Kidney (tissue), 14 donors: ENCODE results near the gene NFAM1. TPM values are rescaled to one million over a fixed set of nuclear protein-coding genes. Genes with fewer than 3 reads are reported as not detected.

Experiments
- DNase-seq, 5 donors: peaks; one replicate each; pipeline ENCODE4 v3.0.0-alpha.2; 2013 to 2020
- FAIRE-seq: peaks from 2 replicates; lab custom pipeline; 2012; peaks lifted over from hg19 to GRCh38; lab: Jason Lieb, UNC
- H3K27ac ChIP-seq, 2 donors: one replicate each; pipeline ENCODE4 v1.7.0; 2013; ENCODE audit warnings: low read depth in 2 of 2, low read length in 2 of 2, inconsistent platforms in 1 of 2
- H3K27me3 ChIP-seq: one replicate; pipeline ENCODE4 v1.7.1; 2013; ENCODE audit warnings: low read length, inconsistent platforms; ENCODE audit not compliant: control insufficient read depth, insufficient read depth
- H3K36me3 ChIP-seq, 3 donors: one replicate each; pipeline versions ENCODE4 v1.7.0 to v1.7.1; 2013; ENCODE audit warnings: low read length in 3 of 3, control low read depth in 1 of 3, inconsistent platforms in 1 of 3; ENCODE audit not compliant: insufficient read depth in 3 of 3, control insufficient read depth in 2 of 3
- H3K4me1 ChIP-seq, 3 donors: one replicate each; pipeline versions ENCODE4 v1.7.0 to v1.7.1; 2013; ENCODE audit warnings: low read length in 3 of 3, inconsistent platforms in 1 of 3, low read depth in 1 of 3; ENCODE audit not compliant: control insufficient read depth in 2 of 3, insufficient read depth in 2 of 3
- H3K4me3 ChIP-seq, 3 donors: one replicate each; pipeline versions ENCODE4 v1.7.0 to v1.8.1; 2013; ENCODE audit warnings: low read length in 3 of 3, control low read depth in 1 of 3, inconsistent platforms in 1 of 3
- H3K9ac ChIP-seq, 3 donors: one replicate each; pipeline versions ENCODE4 v1.7.0 to v1.7.1; 2013; ENCODE audit warnings: low read length in 3 of 3, control low read depth in 1 of 3, inconsistent platforms in 1 of 3
- H3K9me3 ChIP-seq, 3 donors: one replicate each; pipeline versions ENCODE4 v1.7.0 to v1.7.1; 2013; ENCODE audit warnings: low read length in 3 of 3, control low read depth in 1 of 3, inconsistent platforms in 1 of 3; ENCODE audit not compliant: control insufficient read depth in 2 of 3, insufficient read depth in 1 of 3
- intact Hi-C: fragments of 100-400 bp; cut with DNase I; formaldehyde crosslinking; loops from one replicate; pipeline ENCODE4 v1.11.1; 2022
- polyA plus RNA-seq: library from polyadenylated mRNA; stranded (reverse); fragments of 350-450 nt; fragmentation: Illumina TruSeq; extraction: RNeasy Lipid Tissue Mini Kit (QIAGEN cat#74804); gene quantifications from one replicate; pipeline ENCODE4 v1.2.3, GENCODE V29; 2014; ENCODE audit warnings: low read depth, low replicate concordance; ENCODE audit not compliant: insufficient read depth
- total RNA-seq: library from RNA; stranded (reverse); fragmentation: NEBNext Ultra II Directional; extraction: Animal tissue kit (Norgen Biotek cat#: 25700); gene quantifications from one replicate; pipeline ENCODE4 v1.2.1, GENCODE V29; 2021
- TF ChIP-seq, protein P1 (sequence below): IDR thresholded peaks from 3 replicates; pipeline ENCODE4 v1.5.1; 2012; ENCODE audit warnings: mild to moderate bottlenecking, moderate library complexity, borderline replicate concordance; ENCODE audit not compliant: insufficient read depth; ENCODE audit errors: extremely low read depth
- donor health status: control.
- donor health status: control.
- donor health status: control.
- donor health status: control.
- donor health status: control.
- donor health status: DM: yes; HTN: yes; CAD: no.
- donor health status: Normal renal cell carcinoma (clear cell type).

NFAM1 gene
- total and polyA plus RNA-seq, 2 donors from 2014 or later = 0.60 to 7.9 TPM

DNA sequence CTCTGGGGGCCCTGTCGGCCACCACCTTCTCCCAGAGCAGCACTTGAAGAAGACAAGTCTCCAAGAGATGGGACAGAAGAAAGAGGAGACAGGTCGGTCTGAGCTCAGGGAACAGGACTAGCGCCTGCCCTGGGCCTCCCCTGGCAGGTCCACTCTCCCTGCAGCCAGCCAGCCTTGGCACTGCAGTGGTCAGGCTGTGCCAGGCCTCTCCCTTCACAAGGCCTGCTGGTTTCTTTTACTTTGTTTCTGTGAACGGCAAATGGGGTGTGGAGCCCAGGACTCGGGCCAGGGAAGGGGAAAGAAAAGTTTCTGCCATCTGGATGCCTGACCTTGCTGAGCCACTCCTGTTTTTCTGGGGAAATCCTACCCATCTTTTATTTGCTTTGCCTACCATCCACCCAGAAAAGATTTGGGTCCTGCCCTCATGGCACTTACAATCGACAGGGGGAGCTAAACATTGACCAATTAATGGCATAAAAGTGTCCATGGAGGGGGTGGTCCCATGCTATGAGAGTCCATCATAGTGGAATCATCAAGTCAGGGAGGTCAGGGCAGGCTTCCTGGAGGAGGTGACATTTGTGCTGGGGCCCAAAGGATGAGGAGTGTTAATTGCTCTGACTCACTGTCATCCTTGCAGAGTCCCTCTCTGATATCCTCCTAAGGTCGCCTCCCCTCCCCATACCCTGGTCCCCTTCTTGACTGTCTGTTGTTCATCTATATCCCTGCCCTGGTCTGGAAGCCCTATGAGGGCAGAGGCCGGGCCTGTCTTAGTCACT, 65.2 kb downstream of the NFAM1 start:
- TF ChIP-seq, protein P1, sequence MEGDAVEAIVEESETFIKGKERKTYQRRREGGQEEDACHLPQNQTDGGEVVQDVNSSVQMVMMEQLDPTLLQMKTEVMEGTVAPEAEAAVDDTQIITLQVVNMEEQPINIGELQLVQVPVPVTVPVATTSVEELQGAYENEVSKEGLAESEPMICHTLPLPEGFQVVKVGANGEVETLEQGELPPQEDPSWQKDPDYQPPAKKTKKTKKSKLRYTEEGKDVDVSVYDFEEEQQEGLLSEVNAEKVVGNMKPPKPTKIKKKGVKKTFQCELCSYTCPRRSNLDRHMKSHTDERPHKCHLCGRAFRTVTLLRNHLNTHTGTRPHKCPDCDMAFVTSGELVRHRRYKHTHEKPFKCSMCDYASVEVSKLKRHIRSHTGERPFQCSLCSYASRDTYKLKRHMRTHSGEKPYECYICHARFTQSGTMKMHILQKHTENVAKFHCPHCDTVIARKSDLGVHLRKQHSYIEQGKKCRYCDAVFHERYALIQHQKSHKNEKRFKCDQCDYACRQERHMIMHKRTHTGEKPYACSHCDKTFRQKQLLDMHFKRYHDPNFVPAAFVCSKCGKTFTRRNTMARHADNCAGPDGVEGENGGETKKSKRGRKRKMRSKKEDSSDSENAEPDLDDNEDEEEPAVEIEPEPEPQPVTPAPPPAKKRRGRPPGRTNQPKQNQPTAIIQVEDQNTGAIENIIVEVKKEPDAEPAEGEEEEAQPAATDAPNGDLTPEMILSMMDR = no peak
- Histone ChIP-seq H3K27ac (no peak overlapping the region), H3K4me3 (peak overlapping the region in 1 of 3 donors; percentile 62), H3K27me3 (no peaks in the 10 kb centered on the region), H3K9me3 (no peaks in the 10 kb centered on the region), H3K4me1 (peaks cover 2 to 11% (median 10%) of the 10 kb centered on the region in 3 donors), H3K9ac (no peak overlapping the region), H3K36me3 (no peaks in the 10 kb centered on the region)
- DNase-seq (no peak), FAIRE-seq (no peak)
- intact Hi-C loops = no loop called here

DNA sequence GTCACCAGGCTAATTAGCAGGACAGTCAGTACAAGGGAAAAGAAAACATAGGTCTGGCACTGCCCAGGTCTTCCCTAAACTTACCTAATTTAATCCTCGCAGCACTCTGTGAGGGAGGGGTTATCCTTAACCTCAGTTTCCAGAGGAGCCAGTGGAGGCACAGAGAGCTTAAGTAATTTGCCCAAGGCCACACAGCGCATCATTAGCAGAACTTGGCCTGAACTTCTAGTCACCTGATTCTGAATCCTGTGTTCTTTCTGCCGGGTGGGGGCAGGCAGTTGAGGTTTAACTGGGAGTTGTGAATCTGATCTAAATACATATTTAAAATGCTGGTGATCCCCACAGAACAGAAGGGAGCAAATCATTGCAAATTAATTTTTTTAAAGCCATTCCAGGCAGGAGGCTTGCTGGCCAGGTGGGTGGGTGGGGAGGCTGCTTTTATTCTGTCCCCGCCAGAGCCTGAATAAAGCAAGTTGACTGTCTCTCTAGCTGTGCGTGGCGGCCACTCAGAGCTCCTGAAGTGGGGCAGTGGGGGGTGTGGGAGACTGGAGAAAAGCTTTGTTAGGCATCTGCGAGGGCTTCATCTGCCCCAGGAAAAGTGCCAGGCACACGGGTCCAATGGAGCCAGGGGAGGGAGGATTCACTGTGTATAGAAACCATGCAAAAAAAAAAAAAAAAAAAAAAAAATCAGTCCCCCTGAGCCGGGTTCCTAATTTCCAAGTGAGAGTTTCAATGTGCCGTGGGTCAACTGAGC, 66.1 kb downstream of the NFAM1 start:
- TF ChIP-seq, protein P1 = no peak
- FAIRE-seq (no peak), DNase-seq (no peak)
- Histone ChIP-seq H3K4me1 (peaks cover 2 to 11% (median 10%) of the 10 kb centered on the region in 3 donors), H3K4me3 (no peak overlapping the region), H3K9me3 (no peaks in the 10 kb centered on the region), H3K9ac (no peak overlapping the region), H3K27ac (no peak overlapping the region), H3K27me3 (no peaks in the 10 kb centered on the region), H3K36me3 (no peaks in the 10 kb centered on the region)
- intact Hi-C loops = no loop called here

DNA sequence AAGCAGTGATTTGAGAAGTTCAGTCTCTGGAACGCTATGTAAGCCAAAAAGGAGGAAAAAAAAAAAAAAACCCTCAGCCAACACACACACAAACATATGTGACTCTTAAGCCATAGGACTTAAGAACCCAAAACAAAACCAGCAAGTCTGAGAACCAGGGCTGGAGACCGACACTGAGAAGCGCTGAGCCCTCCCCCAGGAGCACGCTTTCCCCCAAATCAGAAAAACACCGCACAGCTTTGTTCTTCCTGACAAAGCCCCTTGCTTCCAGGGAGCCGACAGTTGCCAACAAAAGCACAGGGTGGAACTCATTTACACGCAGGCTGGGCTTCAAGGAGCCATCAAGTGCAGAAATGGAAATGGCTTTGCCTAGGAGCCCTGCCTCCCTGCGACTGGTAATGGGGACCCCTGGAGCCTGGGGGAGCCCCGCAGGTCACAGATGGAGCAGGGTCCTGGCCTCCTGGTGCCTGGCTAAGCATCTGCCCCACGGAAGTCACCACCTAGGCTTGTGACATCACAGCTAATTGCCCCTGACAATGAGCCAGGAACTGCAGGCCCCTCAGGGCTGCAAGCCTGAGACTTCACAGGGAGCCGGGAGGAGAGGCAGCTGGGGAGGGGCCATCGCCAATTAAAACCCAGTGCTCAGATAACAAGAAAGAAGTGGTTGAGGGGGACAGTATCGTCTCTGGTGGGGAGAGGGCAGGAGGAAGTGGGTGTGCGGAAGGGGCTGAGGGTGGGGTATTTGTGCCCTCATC, 66.9 kb downstream of the NFAM1 start:
- peaks cover 2 to 11% (median 10%) of the 10 kb centered on the region in 3 donors for H3K4me1 ChIP-seq
- H3K36me3 ChIP-seq = no peaks in the 10 kb centered on the region
- intact Hi-C loops = no loop called here
- DNase-seq = peak in 3 of 5 donors; percentile 55 to 81 (median 72)
- TF ChIP-seq, protein P1 = no peak
- no peak overlapping the region for H3K4me3 ChIP-seq
- H3K9me3 ChIP-seq = no peaks in the 10 kb centered on the region
- peak overlapping the region in 1 of 3 donors; percentile 3 for H3K9ac ChIP-seq
- no peaks in the 10 kb centered on the region for H3K27me3 ChIP-seq
- no peak for FAIRE-seq
- H3K27ac ChIP-seq = no peak overlapping the region
